GM21423 (cell line): ENCODE results near the gene CAMK4.

Experiments used
- ATAC-seq: cut with Tn5 transposase; IDR thresholded peaks from one replicate; pipeline ENCODE4 v1.9.1; 2021; ENCODE audit warnings: mild to moderate bottlenecking, moderate library complexity; ENCODE audit not compliant: unreplicated experiment

Gene CAMK4

GRCh38 chr5:111223787-111224560, at the start of gene CAMK4:
Gene CAMK4 (plus strand): TSS chr5:111224384. CDS start chr5:111224484, 100 bp downstream.
- peak; percentile 76 for ATAC-seq

GRCh38 chr5:111183064-111183463, 41.1 kb upstream of the CAMK4 start:
- no peak for ATAC-seq

- no peak for ATAC-seq
Observed at GRCh38 chr5:111187079-111187478, 37.1 kb upstream of the CAMK4 start.

GRCh38 chr5:111194053-111194452, 30.1 kb upstream of the CAMK4 start:
- no peak for ATAC-seq

GRCh38 chr5:111194925-111195324, 29.3 kb upstream of the CAMK4 start:
- ATAC-seq, result no peak

GRCh38 chr5:111197523-111197922, 26.7 kb upstream of the CAMK4 start:
- ATAC-seq, result no peak

GRCh38 chr5:111198281-111198966, 25.8 kb upstream of the CAMK4 start:
- ATAC-seq, result no peak

GRCh38 chr5:111200828-111201227, 23.4 kb upstream of the CAMK4 start:
- no peak for ATAC-seq

GRCh38 chr5:111201705-111202104, 22.5 kb upstream of the CAMK4 start:
- no peak for ATAC-seq

- peak; percentile 81 for ATAC-seq
Observed at GRCh38 chr5:111211341-111211740, 12.8 kb upstream of the CAMK4 start.

- ATAC-seq, result no peak
Observed at GRCh38 chr5:111214052-111214742, 10.0 kb upstream of the CAMK4 start.

GRCh38 chr5:111215971-111216370, 8.2 kb upstream of the CAMK4 start:
- no peak for ATAC-seq

- no peak for ATAC-seq
Observed at GRCh38 chr5:111221139-111221538, 3.0 kb upstream of the CAMK4 start.

GRCh38 chr5:111223101-111223786, 940 bp upstream of the CAMK4 start:
- ATAC-seq, result no peak

GRCh38 chr5:111224561-111225345, 569 bp downstream of the CAMK4 start:
- ATAC-seq, result peak; percentile 34

- ATAC-seq, result peak; percentile 18
Observed at GRCh38 chr5:111225926-111226325, 1.7 kb downstream of the CAMK4 start.

- ATAC-seq, result no peak
Observed at GRCh38 chr5:111226556-111226955, 2.4 kb downstream of the CAMK4 start.

- no peak for ATAC-seq
Observed at GRCh38 chr5:111227226-111227782, 3.1 kb downstream of the CAMK4 start.

GRCh38 chr5:111227801-111228200, 3.6 kb downstream of the CAMK4 start:
- ATAC-seq, result no peak
